Cardiac muscle cell (in vitro differentiated cells and primary cell): ENCODE data around the gene IFFO2. TPM values are rescaled to one million over a fixed set of nuclear protein-coding genes. Genes with fewer than 3 reads are reported as not detected.

Source experiments
- DNase-seq, 2 donors: peaks; one replicate each; pipeline versions ENCODE4 v3.0.0 to v3.0.0-alpha.2; 2010 to 2017; ENCODE audit warnings: low read depth in 1 of 2, low spot score in 1 of 2
- H3K27ac ChIP-seq: fragments of 200-600 bp; sonication (generic); 2 replicates; pipeline ENCODE4 v1.5.1; 2016
- H3K27me3 ChIP-seq: fragments of 200-600 bp; sonication (generic); 2 replicates; pipeline ENCODE4 v1.6.0; 2016; ENCODE audit warnings: control low read depth
- H3K36me3 ChIP-seq: fragments of 200-600 bp; sonication (generic); 2 replicates; pipeline ENCODE4 v1.5.1; 2016; ENCODE audit warnings: control low read depth
- H3K4me1 ChIP-seq: fragments of 200-600 bp; sonication (generic); 2 replicates; pipeline ENCODE4 v1.8.1; 2017; ENCODE audit warnings: low read depth, mild to moderate bottlenecking, mixed run types
- H3K4me3 ChIP-seq: fragments of 200-600 bp; sonication (generic); 2 replicates; pipeline ENCODE4 v1.5.1; 2016; ENCODE audit warnings: mild to moderate bottlenecking
- H3K9me3 ChIP-seq: fragments of 200-600 bp; sonication (generic); 2 replicates; pipeline ENCODE4 v1.5.1; 2017; ENCODE audit warnings: low read depth, mild to moderate bottlenecking, control low read depth
- polyA plus RNA-seq: library from polyadenylated mRNA; unstranded; fragments of >200 nt; fragmentation: Nextera tagmentation; extraction: Ambion mirVana; gene quantifications from 2 replicates; pipeline ENCODE4 v1.2.1, GENCODE V29; 2016
- total RNA-seq: library from RNA; depleted of rRNA; stranded (reverse); fragments of >200 nt; gene quantifications from 2 replicates; pipeline ENCODE4 v1.2.3, GENCODE V29; 2016
- TF ChIP-seq, protein P1 (sequence below): IDR thresholded peaks from 2 replicates; pipeline ENCODE4 v1.5.1; 2012; ENCODE audit warnings: low read depth, mild to moderate bottlenecking, low read length

IFFO2 gene
- total and polyA plus RNA-seq, 2 experiments from 2014 or later = 0.78 to 18.5 TPM

DNA sequence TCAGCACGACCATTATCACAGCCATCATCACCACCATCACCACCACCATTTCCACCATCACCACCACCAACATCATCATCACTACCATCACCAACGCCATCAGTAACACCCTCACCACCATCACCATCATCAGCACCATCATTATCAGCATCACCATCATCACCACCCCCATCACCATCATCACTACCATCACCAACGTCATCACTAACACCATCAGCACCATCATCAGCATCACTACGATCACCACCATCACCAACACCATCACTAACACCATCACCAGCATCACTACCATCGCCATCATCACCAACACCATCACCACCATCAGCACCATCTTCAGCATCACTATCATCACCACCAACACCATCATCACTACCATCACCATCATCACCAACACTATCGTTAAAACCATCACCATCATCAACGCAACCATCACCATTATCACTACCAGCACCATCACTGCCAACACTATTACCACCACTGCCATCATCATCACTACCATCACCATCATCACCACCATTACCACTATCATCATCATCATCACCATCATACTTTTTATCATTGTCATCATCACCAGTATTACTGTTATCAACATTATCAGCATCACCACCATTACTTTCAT is 98.3 kb downstream of the IFFO2 start:
- Histone ChIP-seq H3K4me3 (no peak overlapping the region), H3K27me3 (peaks cover 21% of the 10 kb centered on the region), H3K27ac (no peak overlapping the region), H3K4me1 (no peaks in the 10 kb centered on the region), H3K9me3 (no peaks in the 10 kb centered on the region), H3K36me3 (no peaks in the 10 kb centered on the region)
- no peak for DNase-seq
- TF ChIP-seq, protein P1, sequence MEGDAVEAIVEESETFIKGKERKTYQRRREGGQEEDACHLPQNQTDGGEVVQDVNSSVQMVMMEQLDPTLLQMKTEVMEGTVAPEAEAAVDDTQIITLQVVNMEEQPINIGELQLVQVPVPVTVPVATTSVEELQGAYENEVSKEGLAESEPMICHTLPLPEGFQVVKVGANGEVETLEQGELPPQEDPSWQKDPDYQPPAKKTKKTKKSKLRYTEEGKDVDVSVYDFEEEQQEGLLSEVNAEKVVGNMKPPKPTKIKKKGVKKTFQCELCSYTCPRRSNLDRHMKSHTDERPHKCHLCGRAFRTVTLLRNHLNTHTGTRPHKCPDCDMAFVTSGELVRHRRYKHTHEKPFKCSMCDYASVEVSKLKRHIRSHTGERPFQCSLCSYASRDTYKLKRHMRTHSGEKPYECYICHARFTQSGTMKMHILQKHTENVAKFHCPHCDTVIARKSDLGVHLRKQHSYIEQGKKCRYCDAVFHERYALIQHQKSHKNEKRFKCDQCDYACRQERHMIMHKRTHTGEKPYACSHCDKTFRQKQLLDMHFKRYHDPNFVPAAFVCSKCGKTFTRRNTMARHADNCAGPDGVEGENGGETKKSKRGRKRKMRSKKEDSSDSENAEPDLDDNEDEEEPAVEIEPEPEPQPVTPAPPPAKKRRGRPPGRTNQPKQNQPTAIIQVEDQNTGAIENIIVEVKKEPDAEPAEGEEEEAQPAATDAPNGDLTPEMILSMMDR = no peak

DNA sequence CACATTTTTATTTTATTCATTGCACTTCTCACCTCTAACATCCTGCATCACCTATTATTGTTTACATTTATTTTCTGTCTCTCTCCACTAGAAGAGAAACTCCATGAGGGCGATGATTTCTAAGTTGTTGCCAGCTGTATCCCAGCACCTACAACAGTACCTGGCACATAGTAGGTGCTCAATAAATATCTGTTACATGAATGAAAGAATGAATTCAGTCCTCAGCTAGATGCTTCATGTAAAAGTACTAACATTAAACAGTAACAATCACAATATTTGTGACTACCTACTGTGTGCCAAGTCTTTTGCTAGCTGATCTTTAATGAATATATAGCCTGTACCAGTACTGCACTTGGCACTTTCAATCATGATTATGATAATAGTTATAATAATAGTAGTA is 100.0 kb downstream of the IFFO2 start:
- Histone ChIP-seq H3K4me3 (no peak overlapping the region), H3K36me3 (no peaks in the 10 kb centered on the region), H3K9me3 (no peaks in the 10 kb centered on the region), H3K27ac (no peak overlapping the region), H3K27me3 (peaks cover 37% of the 10 kb centered on the region), H3K4me1 (no peaks in the 10 kb centered on the region)
- DNase-seq = no peak
- TF ChIP-seq, protein P1 = no peak

DNA sequence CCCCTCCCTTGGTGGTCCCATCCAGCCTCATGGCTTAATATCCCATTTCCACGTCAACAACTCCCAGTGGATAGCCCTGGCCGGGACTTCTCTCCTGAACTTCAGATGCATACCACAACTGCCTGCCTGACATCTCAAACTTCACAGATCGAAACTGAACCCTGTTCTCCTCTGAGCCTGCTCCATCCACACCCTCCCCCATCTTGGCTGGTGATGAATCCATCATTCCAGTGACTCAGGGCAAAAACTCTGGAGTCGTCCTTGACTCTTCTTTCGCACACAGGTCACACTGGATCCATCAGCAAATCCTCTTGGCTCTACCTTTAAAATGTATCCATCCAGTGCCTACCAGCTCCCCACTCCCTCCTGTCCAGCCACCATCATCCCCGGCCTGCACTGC is 100.9 kb downstream of the IFFO2 start:
- TF ChIP-seq, protein P1 = no peak
- Histone ChIP-seq H3K27ac (no peak overlapping the region), H3K4me1 (no peaks in the 10 kb centered on the region), H3K4me3 (no peak overlapping the region), H3K36me3 (no peaks in the 10 kb centered on the region), H3K27me3 (peaks cover 43% of the 10 kb centered on the region), H3K9me3 (no peaks in the 10 kb centered on the region)
- no peak for DNase-seq

DNA sequence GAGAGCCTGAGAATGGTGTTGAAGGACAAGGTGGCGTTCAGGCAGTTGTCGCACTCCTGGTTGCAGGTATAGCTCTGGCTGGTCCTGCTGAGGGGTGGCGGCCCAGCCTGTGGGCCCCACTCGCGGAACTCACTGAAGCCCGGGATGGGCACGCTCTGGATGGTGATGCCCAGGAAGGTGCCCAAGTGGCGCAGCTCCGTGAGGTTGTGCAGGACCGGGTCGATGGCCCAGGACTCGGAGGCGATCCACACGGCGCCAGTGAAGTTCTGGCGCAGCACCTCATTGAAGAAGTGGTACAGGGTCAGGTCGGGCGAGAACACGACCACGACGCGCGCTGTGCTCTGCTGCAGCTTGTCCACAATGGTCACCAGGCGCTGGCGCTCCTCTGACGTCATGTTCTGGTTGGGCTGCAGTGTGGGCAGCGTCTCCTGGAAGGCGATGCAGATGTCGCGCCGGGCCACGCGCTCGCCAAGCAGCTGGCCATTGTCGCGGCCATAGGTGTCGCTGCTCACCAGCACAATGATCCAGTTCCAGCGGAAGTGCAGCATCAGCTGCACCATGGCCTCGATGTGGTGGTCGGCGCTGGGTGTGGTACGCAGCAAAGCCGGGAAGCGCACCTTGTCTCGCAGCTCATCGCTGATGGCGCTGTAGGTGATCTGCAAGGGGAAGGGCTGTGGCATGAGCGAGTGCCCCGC is 102.0 kb downstream of the IFFO2 start:
- TF ChIP-seq, protein P1 = no peak
- no peak overlapping the region for H3K4me3 ChIP-seq
- peaks cover 43% of the 10 kb centered on the region for H3K27me3 ChIP-seq
- no peaks in the 10 kb centered on the region for H3K36me3 ChIP-seq
- H3K9me3 ChIP-seq = no peaks in the 10 kb centered on the region
- H3K27ac ChIP-seq = no peak overlapping the region
- no peak for DNase-seq
- no peaks in the 10 kb centered on the region for H3K4me1 ChIP-seq

Other genes with a start within 250 kb of the IFFO2 start
- gene TAS1R2, start 97.0 kb downstream of the IFFO2 start, total RNA-seq = not detected in 2 replicates
- gene TAS1R2, start 97.0 kb downstream of the IFFO2 start, polyA plus RNA-seq = not detected in 2 replicates
- gene ALDH4A1, start 54.1 kb downstream of the IFFO2 start, total RNA-seq = 103 and 138 TPM in 2 replicates
- gene ALDH4A1, start 54.1 kb downstream of the IFFO2 start, polyA plus RNA-seq = 122 and 126 TPM in 2 replicates